Thyroid gland (tissue), 4 donors: ENCODE data around the gene PRDM12. TPM values are rescaled to one million over a fixed set of nuclear protein-coding genes. Genes with fewer than 3 reads are reported as not detected.

Experiments used
- DNase-seq, 2 donors: peaks; one replicate each; pipeline ENCODE4 v3.0.0-alpha.2; 2019
- H3K27ac ChIP-seq, 3 donors: fragments of 200-600 bp; sonication (generic); 1 replicate in 2 of 3; 2 replicates in 1 of 3; pipeline ENCODE4 v1.5.1; 2016 to 2019; ENCODE audit warnings: mild to moderate bottlenecking in 1 of 3, moderate library complexity in 1 of 3
- H3K27me3 ChIP-seq: fragments of 200-600 bp; sonication (generic); one replicate; pipeline ENCODE4 v1.5.1; 2019
- H3K36me3 ChIP-seq, 2 donors: fragments of 200-600 bp; sonication (generic); one replicate each; pipeline ENCODE4 v1.5.1; 2016 to 2019
- H3K4me1 ChIP-seq, 2 donors: fragments of 200-600 bp; sonication (generic); one replicate each; pipeline ENCODE4 v1.5.1; 2017 to 2019
- H3K4me3 ChIP-seq, 3 donors: fragments of 200-600 bp; sonication (generic); replicated peaks in 1 of 3; 1 replicate in 2 of 3; 2 replicates in 1 of 3; pipeline ENCODE4 v1.5.1; 2016; ENCODE audit warnings: mild to moderate bottlenecking in 1 of 3
- H3K9me3 ChIP-seq: fragments of 200-600 bp; sonication (generic); one replicate; pipeline ENCODE4 v1.5.1; 2017
- CTCF ChIP-seq, 6 experiments: fragments of 200-600 bp in 3 of 6; fragments of 450-650 bp in 3 of 6; sonication (generic) in 3 of 6; IDR thresholded peaks; one replicate each; pipeline ENCODE4 v1.5.1; 2016 to 2019; ENCODE audit warnings: antibody characterized with exemption in 6 of 6, mild to moderate bottlenecking in 2 of 6, inconsistent platforms in 1 of 6, moderate library complexity in 1 of 6
- POLR2A ChIP-seq, 2 donors: fragments of 450-650 bp; IDR thresholded peaks; one replicate each; pipeline ENCODE4 v1.6.1; 2017; ENCODE audit warnings: antibody characterized with exemption in 2 of 2, mild to moderate bottlenecking in 2 of 2, moderate library complexity in 1 of 2
- WGBS, 2 donors: methylation state at CpG; one replicate each; pipeline ENCODE4 v1.1.5; 2017; 5-methylcytosine and 5-hydroxymethylcytosine counted together
- intact Hi-C: fragments of 100-400 bp; cut with DNase I; formaldehyde crosslinking; loops from one replicate; pipeline ENCODE4 v1.15.1; 2023
- total RNA-seq, 4 donors: library from RNA; depleted of rRNA; stranded (reverse); fragments of >200 nt; gene quantifications; one replicate each; pipeline ENCODE4 v1.2.3, GENCODE V29; 2016

Gene PRDM12
- total RNA-seq, 4 donors from 2014 or later: not detected

DNA sequence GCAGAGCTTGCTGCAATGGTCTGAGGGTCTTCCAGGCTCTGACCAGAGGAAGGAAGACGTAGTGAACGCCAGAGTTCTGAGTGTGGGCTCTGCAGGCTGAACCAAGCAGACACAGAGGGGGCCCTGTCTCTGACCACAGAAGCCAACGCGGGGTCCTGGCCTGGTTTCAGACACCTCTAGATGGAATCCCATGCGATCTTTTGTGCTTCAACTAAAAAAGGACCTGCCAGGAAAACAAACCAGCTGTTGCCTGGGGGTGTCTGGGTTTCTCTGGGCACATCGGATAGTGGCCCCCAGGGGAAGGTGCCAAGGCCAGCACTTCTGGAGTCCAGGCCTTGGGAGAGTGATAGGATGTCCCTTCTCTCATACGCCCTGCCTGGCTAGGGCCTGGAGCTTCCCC, 12.9 kb downstream of the PRDM12 start:
- no peak for DNase-seq
- intact Hi-C loops: no loop called here
- H3K4me1 ChIP-seq: peaks cover 12 to 20% of the 10 kb centered on the region in 2 donors
- TF ChIP-seq CTCF (IDR thresholded peaks at IDR 0.05) (no peak), POLR2A (IDR thresholded peaks at IDR 0.05) (no peak)
- H3K27me3 ChIP-seq: no peaks in the 10 kb centered on the region
- 78 to 85% methylated on average over 5 of the region's 7 CpGs for WGBS, 2 donors
- no peaks in the 10 kb centered on the region for H3K9me3 ChIP-seq
- no peak overlapping the region for H3K27ac ChIP-seq
- H3K4me3 ChIP-seq: no peak overlapping the region
- no peaks in the 10 kb centered on the region for H3K36me3 ChIP-seq

- Histone ChIP-seq H3K27me3 (no peaks in the 10 kb centered on the region), H3K4me3 (peak overlapping the region in 1 of 3 donors; percentile 43), H3K36me3 (no peaks in the 10 kb centered on the region), H3K27ac (no peak overlapping the region), H3K9me3 (no peaks in the 10 kb centered on the region), H3K4me1 (peaks cover 12 to 14% of the 10 kb centered on the region in 2 donors)
- 6 to 9% methylated on average over 20 to 48 of the region's 116 CpGs for WGBS, 2 donors
- intact Hi-C loops: no loop called here
- DNase-seq: peak; percentile 88 to 89
- TF ChIP-seq CTCF (IDR thresholded peaks at IDR 0.05) (no peak), POLR2A (IDR thresholded peaks at IDR 0.05) (no peak)
Measured at GRCh38 chr9:130680836-130681768, 16.7 kb downstream of the PRDM12 start.

GRCh38 chr9:130681769-130682420, 17.5 kb downstream of the PRDM12 start:
- no peaks in the 10 kb centered on the region for H3K36me3 ChIP-seq
- H3K9me3 ChIP-seq: no peaks in the 10 kb centered on the region
- H3K27ac ChIP-seq: no peak overlapping the region
- peaks cover 12 to 14% of the 10 kb centered on the region in 2 donors for H3K4me1 ChIP-seq
- peak overlapping the region in 1 of 3 donors; percentile 43 for H3K4me3 ChIP-seq
- no peak for DNase-seq
- TF ChIP-seq CTCF (IDR thresholded peaks at IDR 0.05) (no peak), POLR2A (IDR thresholded peaks at IDR 0.05) (no peak)
- intact Hi-C loops: loop anchor here (1.0 kb wide), 1 partner anchor 221 kb away; no protein-coding TSS in a partner anchor
- 3% methylated on average over 7 of the region's 45 CpGs; no CpG with 5 or more reads in 1 of the 2 donors for WGBS, 2 donors
- H3K27me3 ChIP-seq: no peaks in the 10 kb centered on the region

DNA sequence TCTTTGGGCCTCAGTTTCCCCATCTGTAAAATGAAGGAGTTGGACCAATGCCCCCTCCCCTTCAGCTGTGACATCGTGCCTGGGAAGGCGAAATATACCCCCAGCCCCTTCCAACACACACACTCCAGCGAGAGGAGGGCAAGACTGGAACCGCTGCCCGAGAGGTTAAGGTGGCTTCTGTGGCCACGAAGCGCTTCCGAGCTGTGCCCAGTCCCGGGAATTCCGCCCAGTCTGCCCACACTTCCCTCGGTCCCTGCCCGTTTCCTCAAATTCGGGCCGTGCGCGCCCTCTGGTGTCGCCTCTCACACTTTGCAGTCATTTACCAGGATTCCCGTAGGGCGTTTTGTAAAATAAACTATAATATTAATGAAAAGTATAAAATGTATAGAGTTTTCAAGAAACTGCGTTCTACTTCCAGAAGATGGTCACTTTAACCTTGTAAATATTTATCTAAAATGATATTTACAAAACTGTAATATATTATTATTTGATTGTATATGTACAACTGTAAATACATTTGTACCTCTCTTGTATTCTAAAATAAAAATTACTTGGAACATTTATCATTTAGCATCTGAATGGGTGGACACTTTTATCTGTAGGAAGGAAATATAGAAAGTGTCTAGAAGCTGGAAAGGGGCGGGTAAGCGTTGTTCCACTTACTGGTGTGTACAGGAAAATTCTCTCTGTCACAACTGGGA, 18.2 kb downstream of the PRDM12 start:
- Histone ChIP-seq H3K4me3 (peak overlapping the region in 1 of 3 donors; percentile 43), H3K27me3 (no peaks in the 10 kb centered on the region), H3K4me1 (peaks cover 12 to 14% of the 10 kb centered on the region in 2 donors), H3K27ac (no peak overlapping the region), H3K9me3 (no peaks in the 10 kb centered on the region), H3K36me3 (no peaks in the 10 kb centered on the region)
- DNase-seq: peak; percentile 85 to 89
- intact Hi-C loops: loop anchor here (1.0 kb wide), 1 partner anchor 221 kb away; no protein-coding TSS in a partner anchor
- no peak for TF ChIP-seq POLR2A (IDR thresholded peaks at IDR 0.05)
- TF ChIP-seq CTCF (IDR thresholded peaks at IDR 0.05): peak; percentile 59 to 83 (median 82)
- WGBS, 2 donors: 6% methylated on average over 17 to 21 of the region's 22 CpGs
